H9 (cell line): ENCODE data around the gene DYNC1H1. TPM values are rescaled to one million over a fixed set of nuclear protein-coding genes. Genes with fewer than 3 reads are reported as not detected.

Source experiments
- DNase-seq: peaks from one replicate; pipeline ENCODE4 v3.0.0-alpha.2; 2017
- H2AFZ ChIP-seq: one replicate; pipeline ENCODE4 v1.6.1; 2013; ENCODE audit warnings: mild to moderate bottlenecking, low read length, control low read depth, moderate library complexity
- H2AK5ac ChIP-seq: 2 replicates; pipeline ENCODE4 v1.6.1; 2013; ENCODE audit warnings: low read length, control low read depth, mixed read lengths; ENCODE audit not compliant: insufficient read length
- H2BK120ac ChIP-seq: one replicate; pipeline ENCODE4 v1.6.1; 2013; ENCODE audit warnings: low read depth, mild to moderate bottlenecking, low read length, control low read depth, inconsistent platforms; ENCODE audit not compliant: poor library complexity, severe bottlenecking
- H2BK12ac ChIP-seq: 2 replicates; pipeline ENCODE4 v1.6.1; 2013; ENCODE audit warnings: low read length, control low read depth, mixed read lengths, low read depth; ENCODE audit not compliant: insufficient read length
- H2BK15ac ChIP-seq: 2 replicates; pipeline ENCODE4 v1.6.1; 2013; ENCODE audit warnings: low read depth, low read length, control low read depth
- H2BK20ac ChIP-seq: one replicate; pipeline ENCODE4 v1.6.1; 2013; ENCODE audit warnings: low read depth, mild to moderate bottlenecking, low read length, control low read depth, inconsistent platforms; ENCODE audit not compliant: poor library complexity, severe bottlenecking
- H2BK5ac ChIP-seq: 2 replicates; pipeline ENCODE4 v1.6.1; 2013; ENCODE audit warnings: low read length, control low read depth, mixed read lengths; ENCODE audit not compliant: insufficient read length
- H3K14ac ChIP-seq: 2 replicates; pipeline ENCODE4 v1.6.1; 2013; ENCODE audit warnings: low read length, control low read depth; ENCODE audit not compliant: insufficient read depth
- H3K18ac ChIP-seq: 2 replicates; pipeline ENCODE4 v1.6.1; 2013; ENCODE audit warnings: low read depth, mild to moderate bottlenecking, mixed read lengths, low read length, control low read depth; ENCODE audit not compliant: insufficient read length
- H3K23ac ChIP-seq: 2 replicates; pipeline ENCODE4 v1.6.1; 2013; ENCODE audit warnings: low read length, control low read depth, mixed read lengths, low read depth; ENCODE audit not compliant: insufficient read length
- H3K23me2 ChIP-seq: 2 replicates; pipeline ENCODE4 v1.6.1; 2013; ENCODE audit warnings: low read depth, mild to moderate bottlenecking, mixed read lengths, low read length, control low read depth; ENCODE audit not compliant: insufficient read length, poor library complexity, severe bottlenecking
- H3K27ac ChIP-seq: 2 replicates; pipeline ENCODE4 v1.5.1; 2013; ENCODE audit warnings: low read length, control low read depth, mixed read lengths, low read depth; ENCODE audit not compliant: insufficient read length
- H3K27me3 ChIP-seq: 2 replicates; pipeline ENCODE4 v1.6.1; 2013; ENCODE audit warnings: low read length, control low read depth, inconsistent platforms; ENCODE audit not compliant: insufficient read depth
- H3K4ac ChIP-seq: 2 replicates; pipeline ENCODE4 v1.6.1; 2013; ENCODE audit warnings: low read depth, mild to moderate bottlenecking, control low read depth, inconsistent platforms, low read length, moderate library complexity
- H3K4me1 ChIP-seq: 2 replicates; pipeline ENCODE4 v1.6.1; 2013; ENCODE audit warnings: low read length, control low read depth, inconsistent platforms; ENCODE audit not compliant: insufficient read depth
- H3K4me2 ChIP-seq: 2 replicates; pipeline ENCODE4 v1.6.1; 2013; ENCODE audit warnings: low read length, control low read depth, mixed read lengths; ENCODE audit not compliant: insufficient read length, insufficient read depth
- H3K56ac ChIP-seq: 2 replicates; pipeline ENCODE4 v1.6.1; 2013; ENCODE audit warnings: low read depth, mild to moderate bottlenecking, mixed read lengths, low read length, control low read depth; ENCODE audit not compliant: insufficient read length
- H3K79me1 ChIP-seq: 2 replicates; pipeline ENCODE4 v1.6.1; 2013; ENCODE audit warnings: low read depth, mild to moderate bottlenecking, moderate library complexity, low read length, control low read depth, inconsistent platforms; ENCODE audit not compliant: insufficient read depth, poor library complexity, severe bottlenecking
- H3K79me2 ChIP-seq: 2 replicates; pipeline ENCODE4 v1.6.1; 2013; ENCODE audit warnings: low read length, control low read depth, inconsistent platforms; ENCODE audit not compliant: insufficient read depth
- H3K9ac ChIP-seq: 2 replicates; pipeline ENCODE4 v1.6.1; 2013; ENCODE audit warnings: low read length, control low read depth, mixed read lengths; ENCODE audit not compliant: insufficient read length; ENCODE audit errors: extremely low read depth
- H3K9me3 ChIP-seq: one replicate; pipeline ENCODE4 v1.6.1; 2013; ENCODE audit warnings: low read depth, low read length, inconsistent platforms; ENCODE audit not compliant: control insufficient read depth
- H3T11ph ChIP-seq: one replicate; pipeline ENCODE4 v1.6.1; 2013; ENCODE audit warnings: mild to moderate bottlenecking, low read length, control low read depth, inconsistent platforms
- H4K20me1 ChIP-seq: one replicate; pipeline ENCODE4 v1.6.1; 2013; ENCODE audit not compliant: control insufficient read depth, insufficient read length, insufficient read depth
- H4K5ac ChIP-seq: 2 replicates; pipeline ENCODE4 v1.6.1; 2013; ENCODE audit warnings: low read depth, mild to moderate bottlenecking, mixed read lengths, low read length, control low read depth; ENCODE audit not compliant: insufficient read length
- H4K8ac ChIP-seq: replicated peaks from 2 replicates; pipeline ENCODE4 v1.6.1; 2013; ENCODE audit warnings: low read length, control low read depth, mixed read lengths, low read depth; ENCODE audit not compliant: insufficient read length
- H4K91ac ChIP-seq: 2 replicates; pipeline ENCODE4 v1.6.1; 2013; ENCODE audit warnings: low read depth, mild to moderate bottlenecking, moderate library complexity, mixed read lengths, low read length, control low read depth; ENCODE audit not compliant: insufficient read length
- H3K27ac Mint-ChIP-seq, 3 experiments: 2 replicates in 2 of 3; 3 replicates in 1 of 3; pipeline ENCODE4 v1.8.0; 2020 to 2021; ENCODE audit warnings: mixed read lengths in 3 of 3, mild to moderate bottlenecking in 1 of 3, moderate library complexity in 1 of 3
- H3K27me3 Mint-ChIP-seq: 2 replicates; pipeline ENCODE4 v1.8.0; 2021; ENCODE audit warnings: low read depth, mild to moderate bottlenecking, moderate library complexity, mixed read lengths
- H3K36me3 Mint-ChIP-seq, 3 experiments: 2 replicates in 2 of 3; 3 replicates in 1 of 3; pipeline ENCODE4 v1.8.0; 2020 to 2021; ENCODE audit warnings: low read depth in 3 of 3, mixed read lengths in 3 of 3; ENCODE audit not compliant: insufficient read depth in 1 of 3
- H3K4me1 Mint-ChIP-seq, 2 experiments: 2 replicates each; pipeline ENCODE4 v1.8.0; 2020; ENCODE audit warnings: mixed read lengths in 2 of 2
- H3K4me3 Mint-ChIP-seq, 2 experiments: 2 replicates in 1 of 2; 3 replicates in 1 of 2; pipeline ENCODE4 v1.8.0; 2020 to 2021; ENCODE audit warnings: mild to moderate bottlenecking in 2 of 2, mixed read lengths in 2 of 2, moderate library complexity in 1 of 2
- H3K9me3 Mint-ChIP-seq, 2 experiments: 2 replicates in 1 of 2; 3 replicates in 1 of 2; pipeline ENCODE4 v1.8.0; 2020; ENCODE audit warnings: mild to moderate bottlenecking in 2 of 2, mixed read lengths in 2 of 2, moderate library complexity in 1 of 2
- WGBS: extraction: QIAGEN DNeasy Blood & Tissue Kit; methylation state at CpG from one replicate; pipeline ENCODE4 v1.1.7; 2013; ENCODE audit warnings: missing lambda C conversion rate, low lambda C conversion rate, mixed read lengths; ENCODE audit not compliant: insufficient read length; ENCODE audit errors: extremely low coverage; 5-methylcytosine and 5-hydroxymethylcytosine counted together
- total RNA-seq: library from RNA; stranded (reverse); gene quantifications from 2 replicates; pipeline ENCODE4 v1.2.1, GENCODE V29; 2021
- TF ChIP-seq, protein P1 (sequence below): fragments of 200-600 bp; sonication (generic); conservative IDR thresholded peaks from 3 replicates; pipeline ENCODE4 v1.8.0; 2021; ENCODE audit warnings: antibody characterized with exemption, mild to moderate bottlenecking

DYNC1H1 gene
- total RNA-seq, 1 experiment from 2014 or later, result 359 TPM

DNA sequence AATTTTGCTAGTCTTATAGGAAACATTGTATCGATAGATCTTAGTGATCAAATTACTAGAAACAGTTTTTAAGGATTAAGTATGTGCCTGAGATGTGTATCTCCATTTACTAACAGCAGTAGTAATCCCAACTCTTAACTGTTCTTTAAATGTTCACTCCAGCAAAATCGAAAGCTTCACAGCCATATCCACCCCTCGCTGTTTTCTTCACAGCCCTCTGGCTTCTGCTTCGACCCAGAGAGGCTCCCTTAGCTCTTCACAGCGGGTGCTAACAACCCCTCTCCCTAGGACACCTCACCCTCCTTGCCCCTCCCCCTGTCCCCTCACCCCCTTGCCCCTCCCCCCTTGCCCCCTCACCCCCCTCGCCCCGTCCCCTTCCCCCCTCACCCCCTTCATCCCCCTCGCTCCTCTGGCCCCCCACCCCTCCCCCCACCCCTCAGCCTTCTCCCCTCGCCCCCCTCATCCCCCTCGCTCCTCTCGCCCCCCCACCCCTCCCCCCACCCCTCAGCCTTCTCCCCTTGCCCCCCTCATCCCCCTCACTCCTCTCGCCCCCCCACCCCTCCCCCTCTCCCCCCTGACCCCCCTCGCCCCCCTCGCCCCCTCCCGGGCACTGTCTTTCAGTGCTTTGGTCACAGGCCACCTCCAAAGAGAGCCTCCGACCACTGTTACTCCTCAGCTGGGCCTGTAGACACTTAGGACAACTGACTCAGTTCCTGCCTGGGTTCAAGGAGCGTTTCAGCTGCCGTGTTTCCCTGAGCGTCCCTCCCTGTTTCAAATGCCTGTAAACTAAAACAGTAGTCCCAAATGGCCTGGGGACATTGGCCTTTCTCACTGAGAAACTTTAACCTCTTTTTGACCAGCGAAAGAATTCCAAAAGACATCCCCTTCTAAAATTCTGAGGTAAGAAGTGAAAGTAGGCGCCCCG lies 46.0 kb upstream of the DYNC1H1 start:
- H3K56ac ChIP-seq, result no peak overlapping the region
- peak overlapping the region; percentile 23 for H3K4me2 ChIP-seq
- H3K18ac ChIP-seq, result peak overlapping the region; percentile 67
- peaks cover 0 to 18% (median 17%) of the 10 kb centered on the region in 3 experiments for H3K36me3 Mint-ChIP-seq
- H3K27me3 Mint-ChIP-seq, result no peaks in the 10 kb centered on the region; the same call in 1 of the 2 replicates
- H3K9ac ChIP-seq, result no peak overlapping the region
- no peaks in the 10 kb centered on the region for H3K23me2 ChIP-seq
- H3T11ph ChIP-seq, result no peak overlapping the region
- H3K9me3 ChIP-seq, result no peaks in the 10 kb centered on the region
- no peaks in the 10 kb centered on the region for H3K9me3 Mint-ChIP-seq
- H4K20me1 ChIP-seq, result no peaks in the 10 kb centered on the region
- DNase-seq, result no peak
- H2BK120ac ChIP-seq, result no peak overlapping the region
- H4K8ac ChIP-seq, result no peak overlapping the region
- H3K4me1 Mint-ChIP-seq, result peaks cover 29 to 44% of the 10 kb centered on the region in 2 experiments
- H3K27ac Mint-ChIP-seq, result peak overlapping the region; percentile 66 to 96 (median 90); a peak in 6 of 7 replicates
- H3K4me3 Mint-ChIP-seq, result peak overlapping the region; percentile 9 to 61; a peak in 4 of 5 replicates
- H3K14ac ChIP-seq, result no peak overlapping the region
- no peak overlapping the region for H3K4ac ChIP-seq
- no peak overlapping the region for H2BK5ac ChIP-seq
- TF ChIP-seq, protein P1, sequence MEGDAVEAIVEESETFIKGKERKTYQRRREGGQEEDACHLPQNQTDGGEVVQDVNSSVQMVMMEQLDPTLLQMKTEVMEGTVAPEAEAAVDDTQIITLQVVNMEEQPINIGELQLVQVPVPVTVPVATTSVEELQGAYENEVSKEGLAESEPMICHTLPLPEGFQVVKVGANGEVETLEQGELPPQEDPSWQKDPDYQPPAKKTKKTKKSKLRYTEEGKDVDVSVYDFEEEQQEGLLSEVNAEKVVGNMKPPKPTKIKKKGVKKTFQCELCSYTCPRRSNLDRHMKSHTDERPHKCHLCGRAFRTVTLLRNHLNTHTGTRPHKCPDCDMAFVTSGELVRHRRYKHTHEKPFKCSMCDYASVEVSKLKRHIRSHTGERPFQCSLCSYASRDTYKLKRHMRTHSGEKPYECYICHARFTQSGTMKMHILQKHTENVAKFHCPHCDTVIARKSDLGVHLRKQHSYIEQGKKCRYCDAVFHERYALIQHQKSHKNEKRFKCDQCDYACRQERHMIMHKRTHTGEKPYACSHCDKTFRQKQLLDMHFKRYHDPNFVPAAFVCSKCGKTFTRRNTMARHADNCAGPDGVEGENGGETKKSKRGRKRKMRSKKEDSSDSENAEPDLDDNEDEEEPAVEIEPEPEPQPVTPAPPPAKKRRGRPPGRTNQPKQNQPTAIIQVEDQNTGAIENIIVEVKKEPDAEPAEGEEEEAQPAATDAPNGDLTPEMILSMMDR, result no peak
- WGBS, result no CpG with 5 or more reads among the region's 22 CpGs
- no peak overlapping the region for H2AFZ ChIP-seq
- no peak overlapping the region for H4K91ac ChIP-seq
- no peak overlapping the region for H2BK20ac ChIP-seq
- H3K23ac ChIP-seq, result no peak overlapping the region
- no peaks in the 10 kb centered on the region for H3K79me1 ChIP-seq
- H3K27me3 ChIP-seq, result no peaks in the 10 kb centered on the region
- no peak overlapping the region for H2BK12ac ChIP-seq
- H3K4me1 ChIP-seq, result peaks cover 4% of the 10 kb centered on the region; the same call in 1 of the 2 replicates
- H2BK15ac ChIP-seq, result no peak overlapping the region
- no peak overlapping the region for H4K5ac ChIP-seq
- H2AK5ac ChIP-seq, result no peak overlapping the region
- H3K27ac ChIP-seq, result no peak overlapping the region
- H3K79me2 ChIP-seq, result no peaks in the 10 kb centered on the region
